ENCODE measurements around the gene CATSPER3.

CATSPER3 gene

DNA sequence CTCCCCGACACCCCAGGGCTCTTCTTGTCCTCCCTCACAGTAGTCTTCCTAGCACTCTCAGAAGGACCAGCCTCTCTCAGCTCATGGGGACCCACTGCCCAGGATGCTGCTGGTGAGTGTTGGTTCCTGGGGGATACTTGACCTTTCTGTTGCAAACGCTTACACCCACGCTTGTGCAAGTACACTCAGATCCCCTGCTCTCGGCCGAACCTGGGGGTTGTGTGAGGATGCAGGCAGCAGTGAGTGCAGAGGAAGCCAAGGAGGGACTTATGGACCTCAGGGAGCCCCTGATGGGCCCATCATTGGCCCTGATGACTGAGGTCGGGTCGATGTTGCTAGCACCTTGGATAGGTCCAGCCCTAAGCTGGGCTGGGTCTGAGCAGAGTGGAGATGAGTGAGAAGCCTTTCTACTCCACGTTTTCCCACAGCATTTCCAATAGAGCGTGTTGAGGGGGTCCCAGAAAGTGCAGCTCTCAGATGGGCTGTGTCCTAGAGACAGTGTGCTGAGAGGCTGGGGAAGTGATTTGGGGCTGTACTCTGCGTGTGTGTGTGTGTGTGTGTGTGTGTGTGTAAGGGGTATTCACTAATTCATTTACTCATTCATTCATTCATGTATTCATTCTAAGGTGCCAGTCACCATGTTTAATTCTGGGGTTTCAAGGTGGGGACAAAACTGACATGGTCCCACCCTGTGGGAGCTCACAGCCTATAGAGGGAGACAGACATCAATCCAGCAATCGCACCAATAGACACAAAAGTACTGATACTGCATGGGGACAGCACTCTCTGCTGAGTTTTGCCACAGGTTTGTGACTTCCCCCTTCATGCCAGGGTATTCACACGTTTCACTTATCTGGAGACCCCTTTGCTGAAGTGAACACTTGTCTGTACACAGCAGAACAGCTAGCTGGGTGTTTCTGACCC, 91.6 kb downstream of the CATSPER3 start:
- DNase-seq (ENCODE audit: low read depth in 1 of 2, low spot score in 1 of 2), result no peak

- DNase-seq (ENCODE audit: low read depth in 1 of 2, low spot score in 1 of 2), result no peak
These were observed 92.3 kb downstream of the CATSPER3 start for GRCh38 chr5:135060021-135060420.

DNA sequence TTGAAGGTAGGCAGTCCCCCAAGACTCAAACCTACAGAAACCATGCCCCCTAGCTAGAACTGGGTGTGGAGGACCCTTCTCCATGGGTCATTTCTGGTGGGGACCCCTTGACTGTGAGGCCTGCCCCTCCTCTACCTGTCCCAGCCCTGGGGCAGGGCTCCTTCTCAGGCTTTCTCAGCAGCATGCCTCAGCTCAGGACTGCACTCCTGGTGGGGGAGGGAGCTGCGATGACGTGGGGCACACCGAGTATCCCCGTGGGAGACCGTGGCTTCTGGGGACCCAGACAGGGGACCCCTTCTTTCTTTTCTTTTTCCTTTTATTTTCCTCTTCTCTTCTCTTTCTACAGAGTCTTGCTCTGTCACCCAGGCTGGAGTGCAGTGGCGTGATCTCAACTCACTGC, 93.3 kb downstream of the CATSPER3 start:
- no peak for DNase-seq (ENCODE audit: low read depth in 1 of 2, low spot score in 1 of 2)

Data from activated CD4-positive, alpha-beta T cell treated with anti-CD3 and anti-CD28 coated beads, Interleukin-2, amount 50 U/mL, for 24 hours (primary cell).